Brain microvascular endothelial cell (primary cell): ENCODE results near the gene ACSL3.

ENCODE experiments used
- DNase-seq: peaks from one replicate; pipeline ENCODE4 v3.0.0-alpha.2; 2020
- H3K27ac ChIP-seq: fragments of 250-450 bp; sonication (Bioruptor Pico); 2 replicates; pipeline ENCODE4 v1.5.1; 2020; ENCODE audit warnings: mild to moderate bottlenecking, moderate library complexity
- H3K27me3 ChIP-seq: fragments of 250-450 bp; sonication (Bioruptor Pico); replicated peaks from 2 replicates; pipeline ENCODE4 v1.5.1; 2020; ENCODE audit warnings: mild to moderate bottlenecking
- H3K36me3 ChIP-seq: fragments of 250-450 bp; sonication (Bioruptor Pico); replicated peaks from 2 replicates; pipeline ENCODE4 v1.5.1; 2020; ENCODE audit warnings: mild to moderate bottlenecking
- H3K4me3 ChIP-seq: 2 replicates; pipeline ENCODE4 v1.5.1; 2011; ENCODE audit warnings: low read depth, mild to moderate bottlenecking, control low read depth, low read length, moderate library complexity
- CTCF ChIP-seq: IDR thresholded peaks from 2 replicates; pipeline ENCODE4 v1.5.1; 2011; ENCODE audit warnings: low read depth, mild to moderate bottlenecking, moderate library complexity, low read length, control low read depth, inconsistent platforms; ENCODE audit errors: missing control alignments
- in situ Hi-C: cut with HindIII; loops from 2 replicates; pipeline ENCODE4 v1.10.0; 2017; ENCODE audit warnings: low sequenced_read_pairs, low pct_ligation_motif_present

The ACSL3 gene

GRCh38 chr2:222860740-222861410 is at the start of gene ACSL3:
ACSL3 (plus strand) TSS chr2:222861036; CDS start chr2:222908773, 47,737 bp downstream.
- peak; percentile 92 for DNase-seq
- Histone ChIP-seq H3K27me3 (no peaks in the 10 kb centered on the region), H3K4me3 (peak within 1 kb of the TSS; percentile 92), H3K27ac (peak within 1 kb of the TSS; percentile 94), H3K36me3 (peaks cover 4% of the 10 kb centered on the region)
- TF ChIP-seq CTCF: no peak
- in situ Hi-C loops: loop anchor here (25.0 kb wide), 1 partner anchor 149 kb away; no protein-coding TSS in a partner anchor

GRCh38 chr2:222811828-222812227 is 49.0 kb upstream of the ACSL3 start:
- no peak for TF ChIP-seq CTCF
- DNase-seq: no peak
- Histone ChIP-seq H3K4me3 (no peak overlapping the region), H3K27ac (no peak overlapping the region), H3K36me3 (no peaks in the 10 kb centered on the region), H3K27me3 (no peaks in the 10 kb centered on the region)
- in situ Hi-C loops: no loop called here

- Histone ChIP-seq H3K27me3 (no peaks in the 10 kb centered on the region), H3K27ac (no peak overlapping the region), H3K4me3 (no peak overlapping the region), H3K36me3 (no peaks in the 10 kb centered on the region)
- in situ Hi-C loops: no loop called here
- no peak for DNase-seq
- TF ChIP-seq CTCF: no peak
These were observed 47.5 kb upstream of the ACSL3 start for GRCh38 chr2:222813177-222813843.

GRCh38 chr2:222819722-222820333 is 41.0 kb upstream of the ACSL3 start:
- H3K27me3 ChIP-seq: no peaks in the 10 kb centered on the region
- in situ Hi-C loops: no loop called here
- no peak for TF ChIP-seq CTCF
- no peak overlapping the region for H3K27ac ChIP-seq
- no peaks in the 10 kb centered on the region for H3K36me3 ChIP-seq
- no peak overlapping the region for H3K4me3 ChIP-seq
- no peak for DNase-seq

GRCh38 chr2:222823183-222823930 is 37.5 kb upstream of the ACSL3 start:
- Histone ChIP-seq H3K4me3 (no peak overlapping the region), H3K27ac (no peak overlapping the region)

More at GRCh38 chr2:222823183-222823930, 37.5 kb upstream of the ACSL3 start:
- H3K36me3 ChIP-seq: no peaks in the 10 kb centered on the region
- in situ Hi-C loops: no loop called here
- no peak for TF ChIP-seq CTCF
- no peak for DNase-seq
- no peaks in the 10 kb centered on the region for H3K27me3 ChIP-seq
